ENCODE measurements around the gene DNMT3A. TPM values are rescaled to one million over a fixed set of nuclear protein-coding genes. Genes with fewer than 3 reads are reported as not detected.

The DNMT3A gene
- total RNA-seq, 1 experiment from 2014 or later = 8.0 TPM

- Mint-ChIP-seq H3K27me3 (ENCODE audit: insufficient read depth, unreplicated experiment) (no peaks in the 10 kb centered on the region), H3K4me3 (ENCODE audit: unreplicated experiment) (no peak overlapping the region), H3K9me3 (ENCODE audit: unreplicated experiment) (no peaks in the 10 kb centered on the region), H3K4me1 (ENCODE audit: insufficient read depth, unreplicated experiment) (no peaks in the 10 kb centered on the region), H3K36me3 (ENCODE audit: insufficient read depth, unreplicated experiment) (peaks cover 24% of the 10 kb centered on the region), H3K27ac (ENCODE audit: low read depth, unreplicated experiment) (peak overlapping the region; percentile 40)
- TF ChIP-seq CTCF (IDR thresholded peaks at IDR 0.05; ENCODE audit: unreplicated experiment) = no peak
- no peak for DNase-seq (ENCODE audit: unreplicated experiment)
- BruUV-seq (replicated peaks) = no TSS peak
- ChIA-PET CTCF (interaction anchor here (0.7 to 1.5 kb wide), 5 partner anchors 9 to 917 kb away, joined by 3 to 6 read pairs (median 3); no protein-coding TSS in a partner anchor), POLR2A (no interaction called here)
- intact Hi-C loops (cut with micrococcal nuclease) = no loop called here
These were observed 100.3 kb downstream of the DNMT3A start for GRCh38 chr2:25241452-25241851.

GRCh38 chr2:25240636-25241035 lies 101.1 kb downstream of the DNMT3A start:
- no peak overlapping the region for H3K4me3 Mint-ChIP-seq (ENCODE audit: unreplicated experiment)
- H3K9me3 Mint-ChIP-seq (ENCODE audit: unreplicated experiment) = no peaks in the 10 kb centered on the region
- ChIA-PET POLR2A (interaction anchor here (1.0 kb wide), 1 partner anchor 9 kb away, joined by 3 read pairs; no protein-coding TSS in a partner anchor), CTCF (interaction anchor here (0.6 to 0.9 kb wide), 3 partner anchors 46 to 460 kb away, joined by 3 to 4 read pairs (median 3); no protein-coding TSS in a partner anchor)
- H3K27ac Mint-ChIP-seq (ENCODE audit: low read depth, unreplicated experiment) = no peak overlapping the region
- peaks cover 29% of the 10 kb centered on the region for H3K36me3 Mint-ChIP-seq (ENCODE audit: insufficient read depth, unreplicated experiment)
- BruUV-seq (replicated peaks) = no TSS peak
- TF ChIP-seq CTCF (IDR thresholded peaks at IDR 0.05; ENCODE audit: unreplicated experiment) = no peak
- intact Hi-C loops (cut with micrococcal nuclease) = no loop called here
- no peak for DNase-seq (ENCODE audit: unreplicated experiment)
- no peaks in the 10 kb centered on the region for H3K27me3 Mint-ChIP-seq (ENCODE audit: insufficient read depth, unreplicated experiment)
- no peaks in the 10 kb centered on the region for H3K4me1 Mint-ChIP-seq (ENCODE audit: insufficient read depth, unreplicated experiment)

GRCh38 chr2:25238920-25239319 lies 102.8 kb downstream of the DNMT3A start:
- no peak for TF ChIP-seq CTCF (IDR thresholded peaks at IDR 0.05; ENCODE audit: unreplicated experiment)
- H3K27me3 Mint-ChIP-seq (ENCODE audit: insufficient read depth, unreplicated experiment) = no peaks in the 10 kb centered on the region
- no peak overlapping the region for H3K4me3 Mint-ChIP-seq (ENCODE audit: unreplicated experiment)
- no peak for DNase-seq (ENCODE audit: unreplicated experiment)
- ChIA-PET POLR2A (no interaction called here), CTCF (interaction anchor here (0.6 to 2.5 kb wide), 3 partner anchors 10 to 447 kb away, joined by 3 to 14 read pairs (median 7); no protein-coding TSS in a partner anchor)
- H3K9me3 Mint-ChIP-seq (ENCODE audit: unreplicated experiment) = no peaks in the 10 kb centered on the region
- intact Hi-C loops (cut with micrococcal nuclease) = no loop called here
- BruUV-seq (replicated peaks) = no TSS peak
- no peak overlapping the region for H3K27ac Mint-ChIP-seq (ENCODE audit: low read depth, unreplicated experiment)
- peaks cover 36% of the 10 kb centered on the region for H3K36me3 Mint-ChIP-seq (ENCODE audit: insufficient read depth, unreplicated experiment)
- H3K4me1 Mint-ChIP-seq (ENCODE audit: insufficient read depth, unreplicated experiment) = no peaks in the 10 kb centered on the region

- BruUV-seq (replicated peaks) = no TSS peak
- no peak for DNase-seq (ENCODE audit: unreplicated experiment)
- Mint-ChIP-seq H3K36me3 (ENCODE audit: insufficient read depth, unreplicated experiment) (peaks cover 37% of the 10 kb centered on the region), H3K4me3 (ENCODE audit: unreplicated experiment) (no peak overlapping the region), H3K4me1 (ENCODE audit: insufficient read depth, unreplicated experiment) (no peaks in the 10 kb centered on the region), H3K27me3 (ENCODE audit: insufficient read depth, unreplicated experiment) (no peaks in the 10 kb centered on the region), H3K27ac (ENCODE audit: low read depth, unreplicated experiment) (no peak overlapping the region), H3K9me3 (ENCODE audit: unreplicated experiment) (no peaks in the 10 kb centered on the region)
- intact Hi-C loops (cut with micrococcal nuclease) = no loop called here
- POLR2A ChIA-PET = no interaction called here
- TF ChIP-seq CTCF (IDR thresholded peaks at IDR 0.05; ENCODE audit: unreplicated experiment) = no peak
- CTCF ChIA-PET = interaction anchor here (2.5 kb wide), 1 partner anchor 42 kb away, joined by 7 read pairs; no protein-coding TSS in a partner anchor
These were observed 104.0 kb downstream of the DNMT3A start for GRCh38 chr2:25237764-25238163.
